GM23338 (cell line): ENCODE measurements around the gene PHOX2B. TPM values are rescaled to one million over a fixed set of nuclear protein-coding genes. Genes with fewer than 3 reads are reported as not detected.
A peak's percentile ranks its signal among the peaks of the same experiment; 100 is the strongest.

Experiments used
- ATAC-seq: fragments of 200-7000 bp; cut with Tn5 transposase; 3 replicates; pipeline ENCODE4 v1.9.1; 2020
- DNase-seq: peaks from one replicate; pipeline ENCODE4 v3.0.0-alpha.2; 2015; ENCODE audit warnings: low spot score
- H2AFZ ChIP-seq: fragments of 200-600 bp; sonication (generic); 2 replicates; pipeline ENCODE4 v1.8.0; 2016; ENCODE audit warnings: antibody characterized with exemption, mild to moderate bottlenecking, moderate library complexity
- H3F3A ChIP-seq: fragments of 200-600 bp; sonication (generic); replicated peaks from 2 replicates; pipeline ENCODE4 v1.8.0; 2017; ENCODE audit warnings: antibody characterized with exemption, mixed run types, low read depth
- H3K27ac ChIP-seq: fragments of 200-600 bp; sonication (generic); 2 replicates; pipeline ENCODE4 v1.6.1; 2016; ENCODE audit warnings: low read depth
- H3K27me3 ChIP-seq: fragments of 200-600 bp; sonication (generic); 2 replicates; pipeline ENCODE4 v1.8.0; 2016; ENCODE audit warnings: mild to moderate bottlenecking, mixed run types, moderate library complexity; ENCODE audit not compliant: insufficient read depth
- H3K36me3 ChIP-seq: fragments of 200-600 bp; sonication (generic); 2 replicates; pipeline ENCODE4 v1.8.0; 2016; ENCODE audit warnings: mild to moderate bottlenecking; ENCODE audit not compliant: insufficient read depth
- H3K4me1 ChIP-seq: fragments of 200-600 bp; sonication (generic); 2 replicates; pipeline ENCODE4 v1.8.0; 2016; ENCODE audit warnings: mild to moderate bottlenecking, moderate library complexity; ENCODE audit not compliant: insufficient read depth
- H3K4me2 ChIP-seq: fragments of 200-600 bp; sonication (generic); 2 replicates; pipeline ENCODE4 v1.7.1; 2017; ENCODE audit warnings: mixed run types
- H3K4me3 ChIP-seq: fragments of 200-600 bp; sonication (generic); 2 replicates; pipeline ENCODE4 v1.6.1; 2016; ENCODE audit warnings: mixed run types
- H3K79me2 ChIP-seq: fragments of 200-600 bp; sonication (generic); replicated peaks from 2 replicates; pipeline ENCODE4 v1.8.0; 2017; ENCODE audit warnings: mild to moderate bottlenecking; ENCODE audit not compliant: insufficient read depth
- H3K9me2 ChIP-seq: fragments of 200-600 bp; sonication (generic); 2 replicates; pipeline ENCODE4 v1.8.0; 2017; ENCODE audit not compliant: insufficient read depth
- H4K20me1 ChIP-seq: fragments of 200-600 bp; sonication (generic); replicated peaks from 2 replicates; pipeline ENCODE4 v1.8.0; 2017; ENCODE audit warnings: mild to moderate bottlenecking; ENCODE audit not compliant: insufficient read depth
- H3K27ac Mint-ChIP-seq: 2 replicates; pipeline ENCODE4 v1.8.0; 2020; ENCODE audit warnings: inconsistent platforms, mild to moderate bottlenecking, moderate library complexity, mixed read lengths
- H3K27me3 Mint-ChIP-seq: 3 replicates; pipeline ENCODE4 v1.8.0; 2022; ENCODE audit warnings: low read depth, mild to moderate bottlenecking, moderate library complexity, mixed read lengths, inconsistent platforms; ENCODE audit not compliant: insufficient read depth, poor library complexity
- H3K36me3 Mint-ChIP-seq: 3 replicates; pipeline ENCODE4 v1.8.0; 2021; ENCODE audit warnings: low read depth, mild to moderate bottlenecking, inconsistent platforms, moderate library complexity, mixed read lengths
- H3K4me1 Mint-ChIP-seq: 3 replicates; pipeline ENCODE4 v1.8.0; 2020; ENCODE audit warnings: mild to moderate bottlenecking, inconsistent platforms, mixed read lengths
- H3K4me3 Mint-ChIP-seq: 3 replicates; pipeline ENCODE4 v1.8.0; 2021; ENCODE audit warnings: moderate library complexity, mild to moderate bottlenecking, inconsistent platforms, mixed read lengths
- H3K9me3 Mint-ChIP-seq: 3 replicates; pipeline ENCODE4 v1.8.0; 2020; ENCODE audit warnings: moderate library complexity, mild to moderate bottlenecking, inconsistent platforms, mixed read lengths
- CREB1 ChIP-seq: fragments of 250-450 bp; sonication (Bioruptor Pico); IDR thresholded peaks from 2 replicates; pipeline ENCODE4 v1.5.0; 2020; ENCODE audit warnings: low read depth, mild to moderate bottlenecking, moderate library complexity
- EZH2 ChIP-seq: fragments of 200-600 bp; sonication (generic); IDR thresholded peaks from one replicate; pipeline ENCODE4 v1.8.0; 2017; ENCODE audit warnings: antibody characterized with exemption, mild to moderate bottlenecking, low read depth; ENCODE audit not compliant: unreplicated experiment
- EZH2phosphoT487 ChIP-seq: fragments of 200-600 bp; sonication (generic); IDR thresholded peaks from one replicate; pipeline ENCODE4 v1.8.1; 2018; ENCODE audit warnings: antibody characterized with exemption; ENCODE audit not compliant: unreplicated experiment
- NANOG ChIP-seq: IDR thresholded peaks from 2 replicates; pipeline ENCODE4 v1.6.1; 2016; ENCODE audit warnings: antibody characterized with exemption, borderline replicate concordance
- POLR2AphosphoS5 ChIP-seq: IDR thresholded peaks from 2 replicates; pipeline ENCODE4 v1.6.1; 2016; ENCODE audit warnings: antibody characterized with exemption, low read depth
- STAT1 ChIP-seq: IDR thresholded peaks from one replicate; pipeline ENCODE4 v1.6.1; 2016; ENCODE audit warnings: antibody characterized with exemption; ENCODE audit not compliant: unreplicated experiment
- ZNF114 ChIP-seq: fragments of 250-450 bp; sonication (Bioruptor Pico); IDR thresholded peaks from 2 replicates; pipeline ENCODE4 v1.5.0; 2020; ENCODE audit warnings: mild to moderate bottlenecking, moderate library complexity
- ZNF331 ChIP-seq: fragments of 250-450 bp; sonication (Bioruptor Pico); IDR thresholded peaks from 2 replicates; pipeline ENCODE4 v1.5.0; 2020; ENCODE audit warnings: low read depth, mild to moderate bottlenecking, moderate library complexity
- polyA plus RNA-seq: library from polyadenylated mRNA; unstranded; fragments of >200 nt; fragmentation: Nextera tagmentation; extraction: Ambion mirVana; gene quantifications from 2 replicates; pipeline ENCODE4 v1.2.1, GENCODE V29; 2016
- total RNA-seq: library from RNA; depleted of rRNA; stranded (reverse); fragments of >200 nt; shearing (Covaris generic); gene quantifications from 2 replicates; pipeline ENCODE4 v1.2.3, GENCODE V29; 2014
- TF ChIP-seq, protein P1 (sequence below): IDR thresholded peaks from one replicate; pipeline ENCODE4 v1.6.1; 2018; ENCODE audit warnings: antibody characterized with exemption; ENCODE audit not compliant: unreplicated experiment
- TF ChIP-seq, protein P2 (sequence below): IDR thresholded peaks from 2 replicates; pipeline ENCODE4 v1.6.1; 2016; ENCODE audit warnings: antibody characterized with exemption

PHOX2B gene
- total and polyA plus RNA-seq, 2 experiments from 2014 or later: not detected

DNA sequence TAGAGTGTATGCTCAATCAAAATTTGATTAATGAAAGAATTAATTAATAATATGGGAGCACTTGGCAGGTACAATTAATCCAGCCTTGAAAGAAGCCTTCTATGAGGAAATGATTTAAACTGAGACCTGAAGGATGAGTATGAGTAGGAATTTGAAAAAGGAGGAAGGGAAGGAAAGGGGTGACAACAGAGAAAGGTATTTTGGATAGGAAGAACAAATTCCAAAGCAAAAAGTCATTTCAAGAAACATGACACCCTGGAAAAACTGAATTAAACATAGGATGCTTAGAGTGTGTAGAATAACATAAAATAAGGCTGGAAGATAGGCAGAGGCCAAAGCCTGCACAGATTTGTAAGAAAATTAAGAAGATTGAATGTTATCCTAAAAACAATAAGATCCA is 29.6 kb downstream of the PHOX2B start:
- Mint-ChIP-seq H3K36me3 (no peaks in the 10 kb centered on the region), H3K27me3 (no peaks in the 10 kb centered on the region), H3K9me3 (no peaks in the 10 kb centered on the region), H3K4me3 (no peak overlapping the region), H3K27ac (no peak overlapping the region), H3K4me1 (no peaks in the 10 kb centered on the region)
- Histone ChIP-seq H3K4me2 (no peak overlapping the region), H3K27me3 (0 out of 2 replicates have a peak, but pooled peaks cover 5% of the 10 kb centered on the region), H3K4me3 (no peak overlapping the region), H3K4me1 (no peaks in the 10 kb centered on the region), H3K36me3 (no peaks in the 10 kb centered on the region), H2AFZ (no peak overlapping the region), H3F3A (no peaks in the 10 kb centered on the region), H3K9me2 (no peaks in the 10 kb centered on the region), H4K20me1 (no peaks in the 10 kb centered on the region), H3K27ac (no peak overlapping the region), H3K79me2 (no peaks in the 10 kb centered on the region)
- DNase-seq: no peak
- no peak for ATAC-seq
- no peak for TF ChIP-seq EZH2phosphoT487
- TF ChIP-seq ZNF331: no peak
- TF ChIP-seq, protein P1, sequence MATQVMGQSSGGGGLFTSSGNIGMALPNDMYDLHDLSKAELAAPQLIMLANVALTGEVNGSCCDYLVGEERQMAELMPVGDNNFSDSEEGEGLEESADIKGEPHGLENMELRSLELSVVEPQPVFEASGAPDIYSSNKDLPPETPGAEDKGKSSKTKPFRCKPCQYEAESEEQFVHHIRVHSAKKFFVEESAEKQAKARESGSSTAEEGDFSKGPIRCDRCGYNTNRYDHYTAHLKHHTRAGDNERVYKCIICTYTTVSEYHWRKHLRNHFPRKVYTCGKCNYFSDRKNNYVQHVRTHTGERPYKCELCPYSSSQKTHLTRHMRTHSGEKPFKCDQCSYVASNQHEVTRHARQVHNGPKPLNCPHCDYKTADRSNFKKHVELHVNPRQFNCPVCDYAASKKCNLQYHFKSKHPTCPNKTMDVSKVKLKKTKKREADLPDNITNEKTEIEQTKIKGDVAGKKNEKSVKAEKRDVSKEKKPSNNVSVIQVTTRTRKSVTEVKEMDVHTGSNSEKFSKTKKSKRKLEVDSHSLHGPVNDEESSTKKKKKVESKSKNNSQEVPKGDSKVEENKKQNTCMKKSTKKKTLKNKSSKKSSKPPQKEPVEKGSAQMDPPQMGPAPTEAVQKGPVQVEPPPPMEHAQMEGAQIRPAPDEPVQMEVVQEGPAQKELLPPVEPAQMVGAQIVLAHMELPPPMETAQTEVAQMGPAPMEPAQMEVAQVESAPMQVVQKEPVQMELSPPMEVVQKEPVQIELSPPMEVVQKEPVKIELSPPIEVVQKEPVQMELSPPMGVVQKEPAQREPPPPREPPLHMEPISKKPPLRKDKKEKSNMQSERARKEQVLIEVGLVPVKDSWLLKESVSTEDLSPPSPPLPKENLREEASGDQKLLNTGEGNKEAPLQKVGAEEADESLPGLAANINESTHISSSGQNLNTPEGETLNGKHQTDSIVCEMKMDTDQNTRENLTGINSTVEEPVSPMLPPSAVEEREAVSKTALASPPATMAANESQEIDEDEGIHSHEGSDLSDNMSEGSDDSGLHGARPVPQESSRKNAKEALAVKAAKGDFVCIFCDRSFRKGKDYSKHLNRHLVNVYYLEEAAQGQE: no peak

DNA sequence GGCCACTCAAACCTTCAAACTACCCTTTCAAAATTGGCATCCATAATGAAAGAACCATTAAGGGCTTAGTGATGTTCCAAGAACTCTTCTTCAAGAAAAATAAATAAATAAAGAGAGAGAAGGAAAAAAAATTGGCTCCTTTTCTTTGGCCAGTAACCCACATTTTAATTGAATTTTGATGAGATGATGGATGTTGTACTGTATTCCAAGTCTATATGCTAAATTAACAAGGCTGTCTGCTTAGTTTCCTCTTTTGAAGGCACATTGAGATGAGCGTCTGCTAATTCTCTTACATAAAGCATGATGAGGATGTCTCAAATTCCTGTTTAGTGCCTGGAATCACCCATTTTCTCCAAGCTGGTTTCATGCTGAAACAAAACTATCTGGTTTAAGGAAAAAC is 33.4 kb downstream of the PHOX2B start:
- Mint-ChIP-seq H3K27ac (no peak overlapping the region), H3K4me3 (no peak overlapping the region), H3K36me3 (no peaks in the 10 kb centered on the region), H3K4me1 (no peaks in the 10 kb centered on the region), H3K9me3 (no peaks in the 10 kb centered on the region), H3K27me3 (no peaks in the 10 kb centered on the region)
- DNase-seq (no peak), ATAC-seq (no peak)
- no peak overlapping the region for H3K27ac ChIP-seq
- no peak overlapping the region for H2AFZ ChIP-seq
- H3K9me2 ChIP-seq: no peaks in the 10 kb centered on the region
- no peaks in the 10 kb centered on the region for H3K79me2 ChIP-seq
- no peaks in the 10 kb centered on the region for H3K4me1 ChIP-seq
- no peak overlapping the region for H3K4me3 ChIP-seq
- H4K20me1 ChIP-seq: no peaks in the 10 kb centered on the region; the same call in 1 of the 2 replicates
- no peaks in the 10 kb centered on the region for H3K36me3 ChIP-seq
- H3F3A ChIP-seq: no peaks in the 10 kb centered on the region
- TF ChIP-seq EZH2phosphoT487 (no peak), NANOG (no peak), STAT1 (no peak)
- H3K4me2 ChIP-seq: no peak overlapping the region
- H3K27me3 ChIP-seq: no peaks in the 10 kb centered on the region

DNA sequence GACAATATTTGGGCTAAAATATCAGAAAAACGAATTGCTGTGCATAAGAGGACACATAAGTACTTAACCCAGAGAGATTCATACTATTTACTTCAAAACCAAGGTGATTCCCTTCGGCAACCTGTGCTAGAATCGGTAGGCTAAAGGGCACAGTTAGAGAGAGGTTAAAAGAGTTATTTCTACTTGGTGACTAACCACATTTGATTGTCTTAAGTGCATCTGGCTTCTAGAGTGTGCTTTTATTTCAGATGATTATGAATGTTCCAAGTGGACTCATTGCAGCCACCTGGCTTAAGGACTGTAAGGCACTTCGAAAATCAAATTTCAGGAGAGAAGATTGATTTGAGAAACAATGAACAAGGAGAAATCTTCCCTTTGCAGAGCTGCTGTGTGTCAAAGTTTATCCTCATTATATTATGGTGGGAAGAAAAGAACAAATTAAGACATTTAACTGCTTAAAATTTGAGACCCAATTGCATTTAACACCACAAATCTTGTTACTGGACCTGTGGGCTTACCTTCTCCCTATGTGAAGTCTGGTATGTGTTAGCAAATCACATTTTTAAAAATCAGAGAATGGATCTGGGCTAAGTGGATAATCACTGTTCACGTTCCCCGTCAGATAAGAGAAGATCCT is 34.0 kb downstream of the PHOX2B start:
- Mint-ChIP-seq H3K36me3 (no peaks in the 10 kb centered on the region), H3K4me1 (no peaks in the 10 kb centered on the region), H3K9me3 (no peaks in the 10 kb centered on the region), H3K27ac (no peak overlapping the region), H3K4me3 (no peak overlapping the region), H3K27me3 (no peaks in the 10 kb centered on the region)
- Histone ChIP-seq H3K79me2 (no peaks in the 10 kb centered on the region), H3K36me3 (no peaks in the 10 kb centered on the region), H4K20me1 (no peaks in the 10 kb centered on the region; the same call in 1 of the 2 replicates), H3K27me3 (no peaks in the 10 kb centered on the region), H3K4me3 (no peak overlapping the region), H3K9me2 (no peaks in the 10 kb centered on the region), H2AFZ (0 out of 2 replicates have a peak overlapping the region, but pooled peaks have one; percentile 56), H3F3A (no peaks in the 10 kb centered on the region), H3K4me1 (no peaks in the 10 kb centered on the region), H3K27ac (no peak overlapping the region), H3K4me2 (no peak overlapping the region)
- no peak for TF ChIP-seq EZH2phosphoT487
- TF ChIP-seq EZH2: no peak
- TF ChIP-seq ZNF114 (CRISPR knock-in tag): no peak
- TF ChIP-seq, protein P2, sequence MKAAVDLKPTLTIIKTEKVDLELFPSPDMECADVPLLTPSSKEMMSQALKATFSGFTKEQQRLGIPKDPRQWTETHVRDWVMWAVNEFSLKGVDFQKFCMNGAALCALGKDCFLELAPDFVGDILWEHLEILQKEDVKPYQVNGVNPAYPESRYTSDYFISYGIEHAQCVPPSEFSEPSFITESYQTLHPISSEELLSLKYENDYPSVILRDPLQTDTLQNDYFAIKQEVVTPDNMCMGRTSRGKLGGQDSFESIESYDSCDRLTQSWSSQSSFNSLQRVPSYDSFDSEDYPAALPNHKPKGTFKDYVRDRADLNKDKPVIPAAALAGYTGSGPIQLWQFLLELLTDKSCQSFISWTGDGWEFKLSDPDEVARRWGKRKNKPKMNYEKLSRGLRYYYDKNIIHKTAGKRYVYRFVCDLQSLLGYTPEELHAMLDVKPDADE: no peak
- TF ChIP-seq CREB1 (CRISPR knock-in tag): no peak
- no peak for TF ChIP-seq ZNF331
- TF ChIP-seq STAT1: no peak
- no peak for TF ChIP-seq POLR2AphosphoS5
- ATAC-seq: no peak
- DNase-seq: no peak
